ENCODE data around the gene RIN2. TPM values are rescaled to one million over a fixed set of nuclear protein-coding genes. Genes with fewer than 3 reads are reported as not detected.

RIN2 gene
- total RNA-seq, 1 donor from 2014 or later = 21.2 TPM

GRCh38 chr20:19741924-19742323, 16.1 kb upstream of the RIN2 start:
- Histone ChIP-seq H3K27ac (ENCODE audit: low read depth, low read length) (no peak overlapping the region), H3K9me3 (ENCODE audit: insufficient read depth, low read depth, low read length) (no peaks in the 10 kb centered on the region), H3K4me1 (ENCODE audit: insufficient read depth, low read length) (peaks cover 3% of the 10 kb centered on the region), H3K79me2 (ENCODE audit: insufficient read depth, low read length) (no peaks in the 10 kb centered on the region), H3K36me3 (ENCODE audit: insufficient read depth, low read length) (no peaks in the 10 kb centered on the region), H2AFZ (ENCODE audit: low read depth, low read length) (no peak overlapping the region), H4K20me1 (ENCODE audit: insufficient read depth, low read length) (no peaks in the 10 kb centered on the region), H3K9ac (ENCODE audit: low read length) (no peak overlapping the region), H3K4me3 (ENCODE audit: insufficient read depth, low read depth, low read length) (no peak overlapping the region), H3K4me2 (ENCODE audit: low read length) (no peak overlapping the region), H3K27me3 (ENCODE audit: insufficient read depth, low read length) (peaks cover 3% of the 10 kb centered on the region)
- Mint-ChIP-seq H3K27me3 (ENCODE audit: low read depth, unreplicated experiment) (peaks cover 2% of the 10 kb centered on the region), H3K36me3 (ENCODE audit: low read depth, unreplicated experiment) (no peaks in the 10 kb centered on the region), H3K4me3 (ENCODE audit: unreplicated experiment) (no peak overlapping the region), H3K4me1 (ENCODE audit: low read depth, unreplicated experiment) (peaks cover 12% of the 10 kb centered on the region), H3K9me3 (ENCODE audit: unreplicated experiment) (peaks cover 2% of the 10 kb centered on the region), H3K27ac (ENCODE audit: unreplicated experiment) (no peak overlapping the region)
- TF ChIP-seq CTCF (IDR thresholded peaks at IDR 0.05; ENCODE audit: insufficient read depth, low read depth, low read length) (no peak), EZH2 (IDR thresholded peaks at IDR 0.05; ENCODE audit: insufficient read depth, low read length) (no peak)
- DNase-seq (ENCODE audit: low read depth) (no peak), FAIRE-seq (no peak)

- Histone ChIP-seq H3K79me2 (ENCODE audit: insufficient read depth, low read length) (no peaks in the 10 kb centered on the region), H3K27me3 (ENCODE audit: insufficient read depth, low read length) (peaks cover 3% of the 10 kb centered on the region), H3K9me3 (ENCODE audit: insufficient read depth, low read depth, low read length) (no peaks in the 10 kb centered on the region), H3K4me1 (ENCODE audit: insufficient read depth, low read length) (no peaks in the 10 kb centered on the region), H3K4me3 (ENCODE audit: insufficient read depth, low read depth, low read length) (no peak overlapping the region), H2AFZ (ENCODE audit: low read depth, low read length) (no peak overlapping the region), H3K9ac (ENCODE audit: low read length) (no peak overlapping the region), H3K27ac (ENCODE audit: low read depth, low read length) (no peak overlapping the region), H3K36me3 (ENCODE audit: insufficient read depth, low read length) (no peaks in the 10 kb centered on the region), H3K4me2 (ENCODE audit: low read length) (no peak overlapping the region), H4K20me1 (ENCODE audit: insufficient read depth, low read length) (no peaks in the 10 kb centered on the region)
- no peak overlapping the region for H3K4me3 Mint-ChIP-seq (ENCODE audit: unreplicated experiment)
- no peak for DNase-seq (ENCODE audit: low read depth)
- H3K4me1 Mint-ChIP-seq (ENCODE audit: low read depth, unreplicated experiment) = peaks cover 5% of the 10 kb centered on the region
- H3K36me3 Mint-ChIP-seq (ENCODE audit: low read depth, unreplicated experiment) = no peaks in the 10 kb centered on the region
- TF ChIP-seq CTCF (IDR thresholded peaks at IDR 0.05; ENCODE audit: insufficient read depth, low read depth, low read length) (no peak), EZH2 (IDR thresholded peaks at IDR 0.05; ENCODE audit: insufficient read depth, low read length) (no peak)
- peaks cover 2% of the 10 kb centered on the region for H3K27me3 Mint-ChIP-seq (ENCODE audit: low read depth, unreplicated experiment)
- FAIRE-seq = no peak
- H3K9me3 Mint-ChIP-seq (ENCODE audit: unreplicated experiment) = peaks cover 4% of the 10 kb centered on the region
- H3K27ac Mint-ChIP-seq (ENCODE audit: unreplicated experiment) = no peak overlapping the region
Observed at GRCh38 chr20:19742974-19743639, 15.0 kb upstream of the RIN2 start.

- Mint-ChIP-seq H3K9me3 (ENCODE audit: unreplicated experiment) (peaks cover 4% of the 10 kb centered on the region), H3K27me3 (ENCODE audit: low read depth, unreplicated experiment) (peaks cover 2% of the 10 kb centered on the region), H3K4me1 (ENCODE audit: low read depth, unreplicated experiment) (peaks cover 5% of the 10 kb centered on the region), H3K4me3 (ENCODE audit: unreplicated experiment) (no peak overlapping the region), H3K27ac (ENCODE audit: unreplicated experiment) (no peak overlapping the region), H3K36me3 (ENCODE audit: low read depth, unreplicated experiment) (no peaks in the 10 kb centered on the region)
- H3K27me3 ChIP-seq (ENCODE audit: insufficient read depth, low read length) = peaks cover 3% of the 10 kb centered on the region
- DNase-seq (ENCODE audit: low read depth) (no peak), FAIRE-seq (no peak)
- H3K4me2 ChIP-seq (ENCODE audit: low read length) = no peak overlapping the region
- no peak overlapping the region for H3K9ac ChIP-seq (ENCODE audit: low read length)
- no peaks in the 10 kb centered on the region for H3K9me3 ChIP-seq (ENCODE audit: insufficient read depth, low read depth, low read length)
- no peak for TF ChIP-seq CTCF (IDR thresholded peaks at IDR 0.05; ENCODE audit: insufficient read depth, low read depth, low read length)
- TF ChIP-seq EZH2 (IDR thresholded peaks at IDR 0.05; ENCODE audit: insufficient read depth, low read length) = no peak
- H3K27ac ChIP-seq (ENCODE audit: low read depth, low read length) = no peak overlapping the region
- H4K20me1 ChIP-seq (ENCODE audit: insufficient read depth, low read length) = no peaks in the 10 kb centered on the region
- H3K79me2 ChIP-seq (ENCODE audit: insufficient read depth, low read length) = no peaks in the 10 kb centered on the region
- H3K4me1 ChIP-seq (ENCODE audit: insufficient read depth, low read length) = no peaks in the 10 kb centered on the region
- H2AFZ ChIP-seq (ENCODE audit: low read depth, low read length) = no peak overlapping the region
- H3K4me3 ChIP-seq (ENCODE audit: insufficient read depth, low read depth, low read length) = no peak overlapping the region
- no peaks in the 10 kb centered on the region for H3K36me3 ChIP-seq (ENCODE audit: insufficient read depth, low read length)
Observed at GRCh38 chr20:19743640-19743995, 14.4 kb upstream of the RIN2 start.

Data from astrocyte (in vitro differentiated cells and primary cell).